HepG2 (cell line): Measurements from ENCODE around the gene RETREG2. TPM values are rescaled to one million over a fixed set of nuclear protein-coding genes. Genes with fewer than 3 reads are reported as not detected.
A peak's percentile ranks its signal among the peaks of the same experiment; 100 is the strongest.

Experiments
- AHDC1 ChIP-seq: sonication (generic); formaldehyde crosslinking; IDR thresholded peaks from 2 replicates; pipeline ENCODE4 v1.5.1; 2020; ENCODE audit warnings: mild to moderate bottlenecking, missing genetic modification reagents, borderline replicate concordance
- ATF7-NPFF ChIP-seq: sonication (generic); formaldehyde crosslinking; IDR thresholded peaks from 2 replicates; pipeline ENCODE4 v1.8.1; 2023; ENCODE audit warnings: mild to moderate bottlenecking, low read depth, missing genetic modification reagents, moderate library complexity
- GATA4 ChIP-seq: sonication (generic); IDR thresholded peaks from 2 replicates; pipeline ENCODE4 v1.6.1; 2016; ENCODE audit warnings: antibody characterized with exemption, low read depth, borderline replicate concordance
- GTF3A ChIP-seq: sonication (generic); formaldehyde crosslinking; conservative IDR thresholded peaks from 2 replicates; pipeline ENCODE4 v1.4.0; 2020; ENCODE audit warnings: mild to moderate bottlenecking, missing genetic modification reagents
- MED1 ChIP-seq: sonication (generic); formaldehyde crosslinking; IDR thresholded peaks from 2 replicates; pipeline ENCODE4 v1.4.0; 2020; ENCODE audit warnings: missing genetic modification reagents
- MYPOP ChIP-seq: sonication (generic); formaldehyde crosslinking; IDR thresholded peaks from 2 replicates; pipeline ENCODE4 v1.8.1; 2023; ENCODE audit warnings: mild to moderate bottlenecking, moderate library complexity, missing genetic modification reagents
- NFKB2 ChIP-seq: sonication (generic); formaldehyde crosslinking; IDR thresholded peaks from 2 replicates; pipeline ENCODE4 v1.4.0; 2020; ENCODE audit warnings: missing genetic modification reagents, borderline replicate concordance
- NR2F1 ChIP-seq, 2 experiments: fragments of 450-650 bp in 1 of 2; formaldehyde crosslinking in 1 of 2; IDR thresholded peaks; 2 replicates each; pipeline versions ENCODE4 v1.5.0 to v1.6.1; 2016 to 2020; ENCODE audit warnings: mild to moderate bottlenecking in 1 of 2, missing compliant biosample characterization in 1 of 2, missing genetic modification reagents in 1 of 2, moderate library complexity in 1 of 2
- RCOR2 ChIP-seq: IDR thresholded peaks from 2 replicates; pipeline ENCODE4 v1.6.1; 2016; ENCODE audit warnings: missing biosample characterization, missing genetic modification reagents
- ZNF274 ChIP-seq: sonication (generic); formaldehyde crosslinking; IDR thresholded peaks from 2 replicates; pipeline ENCODE4 v1.5.1; 2020; ENCODE audit warnings: mild to moderate bottlenecking, missing genetic modification reagents
- ZNF326 ChIP-seq: sonication (generic); formaldehyde crosslinking; IDR thresholded peaks from 2 replicates; pipeline ENCODE4 v1.4.0; 2020; ENCODE audit warnings: missing genetic modification reagents, borderline replicate concordance
- ZNF414 ChIP-seq: sonication (generic); formaldehyde crosslinking; IDR thresholded peaks from 2 replicates; pipeline ENCODE4 v1.5.0; 2020; ENCODE audit warnings: missing genetic modification reagents
- ZNF564 ChIP-seq: sonication (generic); formaldehyde crosslinking; IDR thresholded peaks from 2 replicates; pipeline ENCODE4 v1.8.1; 2023; ENCODE audit warnings: mild to moderate bottlenecking, missing genetic modification reagents
- ZNF570 ChIP-seq: sonication (generic); formaldehyde crosslinking; IDR thresholded peaks from 2 replicates; pipeline ENCODE4 v1.4.0; 2020; ENCODE audit warnings: mild to moderate bottlenecking, missing genetic modification reagents, borderline replicate concordance
- ZNF777 ChIP-seq: sonication (generic); formaldehyde crosslinking; IDR thresholded peaks from 2 replicates; pipeline ENCODE4 v1.4.0; 2020; ENCODE audit warnings: missing genetic modification reagents
- polyA plus RNA-seq, 8 experiments: library from polyadenylated mRNA; depleted of rRNA in 3 of 8; stranded (reverse) in 7 of 8; unstranded in 1 of 8; fragments of >200 nt; fragmentation: Illumina TruSeq in 4 of 8; extraction: Trizol in 4 of 8; gene quantifications; 2 replicates each; pipeline versions ENCODE4 v1.2.1 to v1.2.3, GENCODE V29; 2011 to 2016; ENCODE audit warnings: low read depth in 4 of 8, missing spikeins in 1 of 8, mixed read lengths in 1 of 8; ENCODE audit not compliant: insufficient read depth in 1 of 8
- total RNA-seq, 5 experiments: library from RNA; depleted of rRNA; stranded (reverse); fragments of >200 nt; fragmentation: Illumina TruSeq; extraction: Trizol; gene quantifications; 2 replicates each; pipeline ENCODE4 v1.2.3, GENCODE V29; 2016; ENCODE audit warnings: low read depth in 1 of 5
- TF ChIP-seq, protein P1 (sequence below): sonication (generic); formaldehyde crosslinking; IDR thresholded peaks from 2 replicates; pipeline ENCODE4 v1.5.1; 2020; ENCODE audit warnings: mild to moderate bottlenecking, missing genetic modification reagents, moderate library complexity
- TF ChIP-seq, protein P2 (sequence below): sonication (generic); formaldehyde crosslinking; IDR thresholded peaks from 2 replicates; pipeline ENCODE4 v1.4.0; 2020; ENCODE audit warnings: missing genetic modification reagents; ENCODE audit errors: not compliant biosample characterization

RETREG2 gene
- total and polyA plus RNA-seq, 2 of the 13 experiments (the other 11 are each of a cell fraction or from before 2014, with no cell fraction given), result 86.0 to 134 TPM

- TF ChIP-seq, protein P1, sequence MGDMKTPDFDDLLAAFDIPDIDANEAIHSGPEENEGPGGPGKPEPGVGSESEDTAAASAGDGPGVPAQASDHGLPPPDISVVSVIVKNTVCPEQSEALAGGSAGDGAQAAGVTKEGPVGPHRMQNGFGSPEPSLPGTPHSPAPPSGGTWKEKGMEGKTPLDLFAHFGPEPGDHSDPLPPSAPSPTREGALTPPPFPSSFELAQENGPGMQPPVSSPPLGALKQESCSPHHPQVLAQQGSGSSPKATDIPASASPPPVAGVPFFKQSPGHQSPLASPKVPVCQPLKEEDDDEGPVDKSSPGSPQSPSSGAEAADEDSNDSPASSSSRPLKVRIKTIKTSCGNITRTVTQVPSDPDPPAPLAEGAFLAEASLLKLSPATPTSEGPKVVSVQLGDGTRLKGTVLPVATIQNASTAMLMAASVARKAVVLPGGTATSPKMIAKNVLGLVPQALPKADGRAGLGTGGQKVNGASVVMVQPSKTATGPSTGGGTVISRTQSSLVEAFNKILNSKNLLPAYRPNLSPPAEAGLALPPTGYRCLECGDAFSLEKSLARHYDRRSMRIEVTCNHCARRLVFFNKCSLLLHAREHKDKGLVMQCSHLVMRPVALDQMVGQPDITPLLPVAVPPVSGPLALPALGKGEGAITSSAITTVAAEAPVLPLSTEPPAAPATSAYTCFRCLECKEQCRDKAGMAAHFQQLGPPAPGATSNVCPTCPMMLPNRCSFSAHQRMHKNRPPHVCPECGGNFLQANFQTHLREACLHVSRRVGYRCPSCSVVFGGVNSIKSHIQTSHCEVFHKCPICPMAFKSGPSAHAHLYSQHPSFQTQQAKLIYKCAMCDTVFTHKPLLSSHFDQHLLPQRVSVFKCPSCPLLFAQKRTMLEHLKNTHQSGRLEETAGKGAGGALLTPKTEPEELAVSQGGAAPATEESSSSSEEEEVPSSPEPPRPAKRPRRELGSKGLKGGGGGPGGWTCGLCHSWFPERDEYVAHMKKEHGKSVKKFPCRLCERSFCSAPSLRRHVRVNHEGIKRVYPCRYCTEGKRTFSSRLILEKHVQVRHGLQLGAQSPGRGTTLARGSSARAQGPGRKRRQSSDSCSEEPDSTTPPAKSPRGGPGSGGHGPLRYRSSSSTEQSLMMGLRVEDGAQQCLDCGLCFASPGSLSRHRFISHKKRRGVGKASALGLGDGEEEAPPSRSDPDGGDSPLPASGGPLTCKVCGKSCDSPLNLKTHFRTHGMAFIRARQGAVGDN (CRISPR knock-in tag), result no peak
- TF ChIP-seq RCOR2 (no peak), ZNF570 (CRISPR knock-in tag) (no peak), ZNF274 (CRISPR knock-in tag) (no peak), ZNF564 (CRISPR knock-in tag) (peak; percentile 11; the same call in 1 of the 2 replicates), GATA4 (no peak), GTF3A (CRISPR knock-in tag) (no peak), NR2F1 (CRISPR knock-in tag; IDR thresholded peaks at IDR 0.05) (no peak), ATF7-NPFF (CRISPR knock-in tag) (peak; percentile 2; the same call in 1 of the 2 replicates), MYPOP (peak; percentile 17; the same call in 1 of the 2 replicates), AHDC1 (CRISPR knock-in tag) (peak; percentile 56; the same call in 1 of the 2 replicates), ZNF326 (CRISPR knock-in tag) (no peak), ZNF777 (CRISPR knock-in tag) (no peak), NFKB2 (CRISPR knock-in tag) (no peak), ZNF414 (CRISPR knock-in tag) (no peak), MED1 (CRISPR knock-in tag) (no peak)
- TF ChIP-seq, protein P2, sequence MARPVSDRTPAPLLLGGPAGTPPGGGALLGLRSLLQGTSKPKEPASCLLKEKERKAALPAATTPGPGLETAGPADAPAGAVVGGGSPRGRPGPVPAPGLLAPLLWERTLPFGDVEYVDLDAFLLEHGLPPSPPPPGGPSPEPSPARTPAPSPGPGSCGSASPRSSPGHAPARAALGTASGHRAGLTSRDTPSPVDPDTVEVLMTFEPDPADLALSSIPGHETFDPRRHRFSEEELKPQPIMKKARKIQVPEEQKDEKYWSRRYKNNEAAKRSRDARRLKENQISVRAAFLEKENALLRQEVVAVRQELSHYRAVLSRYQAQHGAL, result peak; percentile 7
These were observed 18.3 kb upstream of the RETREG2 start (continued) for GRCh38 chr2:219159771-219160185.
